ENCODE measurements around the gene MAT2A.

MAT2A gene

GRCh38 chr2:85538507-85539360, at the start of gene MAT2A:
Gene MAT2A, plus strand, starts transcription at chr2:85539168. Its CDS starts 120 bp downstream, at chr2:85539288.
- DNase-seq, result peak; percentile 94

GRCh38 chr2:85490861-85491755, 47.9 kb upstream of the MAT2A start:
- no peak for DNase-seq

GRCh38 chr2:85496436-85496835, 42.5 kb upstream of the MAT2A start:
- DNase-seq, result no peak

GRCh38 chr2:85497944-85498630, 40.9 kb upstream of the MAT2A start:
- DNase-seq, result no peak

- peak; percentile 86 for DNase-seq
These were observed 37.7 kb upstream of the MAT2A start for GRCh38 chr2:85501248-85501647.

- peak; percentile 14 for DNase-seq
These were observed 36.2 kb upstream of the MAT2A start for GRCh38 chr2:85502720-85503119.

GRCh38 chr2:85503168-85503850, 35.7 kb upstream of the MAT2A start:
- peak; percentile 45 for DNase-seq

GRCh38 chr2:85503851-85504777, 34.9 kb upstream of the MAT2A start:
- DNase-seq, result peak; percentile 57

- DNase-seq, result peak; percentile 73
These were observed 34.1 kb upstream of the MAT2A start for GRCh38 chr2:85504778-85505261.

GRCh38 chr2:85505551-85506238, 33.3 kb upstream of the MAT2A start:
- no peak for DNase-seq

GRCh38 chr2:85506768-85507181, 32.2 kb upstream of the MAT2A start:
- DNase-seq, result no peak

- DNase-seq, result peak; percentile 39
These were observed 27.8 kb upstream of the MAT2A start for GRCh38 chr2:85511008-85511811.

- DNase-seq, result no peak
These were observed 24.6 kb upstream of the MAT2A start for GRCh38 chr2:85514323-85514722.

GRCh38 chr2:85516653-85517389, 22.1 kb upstream of the MAT2A start:
- DNase-seq, result no peak

- no peak for DNase-seq
These were observed 16.8 kb upstream of the MAT2A start for GRCh38 chr2:85522090-85522647.

- no peak for DNase-seq
These were observed 15.7 kb upstream of the MAT2A start for GRCh38 chr2:85523062-85523902.

GRCh38 chr2:85523903-85524335, 15.0 kb upstream of the MAT2A start:
- no peak for DNase-seq

Measured in hematopoietic multipotent progenitor cell treated with erythropoietin and hydrocortisone succinate and interleukin-3 and kit ligand, for 6 days (in vitro differentiated cells).